ENCODE measurements around the gene TIGD3.
"Not testable (repeated sequence)": the region's sequence is repeated elsewhere in the genome, so short reads cannot be mapped to it uniquely, and the experiment has no call there.

TIGD3 gene

GRCh38 chr11:65325435-65325834 is 29.1 kb upstream of the TIGD3 start:
- no peak for DNase-seq (ENCODE audit: low spot score)

GRCh38 chr11:65327021-65327420 is 27.5 kb upstream of the TIGD3 start:
- no peak for DNase-seq (ENCODE audit: low spot score)

GRCh38 chr11:65329478-65329877 is 25.1 kb upstream of the TIGD3 start:
- DNase-seq (ENCODE audit: low spot score) = no peak

- DNase-seq (ENCODE audit: low spot score) = peak; percentile 86
Measured at GRCh38 chr11:65329944-65330403, 24.6 kb upstream of the TIGD3 start.

- no peak for DNase-seq (ENCODE audit: low spot score)
Measured at GRCh38 chr11:65330544-65330943, 24.0 kb upstream of the TIGD3 start.

- not testable (repeated sequence) for DNase-seq (ENCODE audit: low spot score)
Measured at GRCh38 chr11:65332591-65332990, 22.0 kb upstream of the TIGD3 start.

GRCh38 chr11:65334696-65335295 is 19.8 kb upstream of the TIGD3 start:
- DNase-seq (ENCODE audit: low spot score) = no peak

GRCh38 chr11:65338676-65339075 is 15.9 kb upstream of the TIGD3 start:
- DNase-seq (ENCODE audit: low spot score) = no peak

GRCh38 chr11:65340226-65340625 is 14.3 kb upstream of the TIGD3 start:
- DNase-seq (ENCODE audit: low spot score) = no peak

GRCh38 chr11:65341856-65342255 is 12.7 kb upstream of the TIGD3 start:
- DNase-seq (ENCODE audit: low spot score) = no peak

- DNase-seq (ENCODE audit: low spot score) = no peak
Measured at GRCh38 chr11:65351511-65351910, 3.0 kb upstream of the TIGD3 start.

GRCh38 chr11:65352783-65353182 is 1.8 kb upstream of the TIGD3 start:
- DNase-seq (ENCODE audit: low spot score) = no peak

- DNase-seq (ENCODE audit: low spot score) = no peak
Measured at GRCh38 chr11:65353376-65353775, 1.2 kb upstream of the TIGD3 start.

GRCh38 chr11:65353900-65354264 is 669 bp upstream of the TIGD3 start:
- no peak for DNase-seq (ENCODE audit: low spot score)

GRCh38 chr11:65355013-65355775 is 643 bp downstream of the TIGD3 start:
- DNase-seq (ENCODE audit: low spot score) = peak; percentile 18

- no peak for DNase-seq (ENCODE audit: low spot score)
Measured at GRCh38 chr11:65355776-65356393, 1.3 kb downstream of the TIGD3 start.

GRCh38 chr11:65356394-65356972 is 1.9 kb downstream of the TIGD3 start:
- DNase-seq (ENCODE audit: low spot score) = no peak

GRCh38 chr11:65357856-65358356 is 3.4 kb downstream of the TIGD3 start:
- DNase-seq (ENCODE audit: low spot score) = no peak

- DNase-seq (ENCODE audit: low spot score) = peak; percentile 38
Measured at GRCh38 chr11:65362320-65362931, 7.9 kb downstream of the TIGD3 start.

- no peak for DNase-seq (ENCODE audit: low spot score)
Measured at GRCh38 chr11:65362966-65363365, 8.4 kb downstream of the TIGD3 start.

- no peak for DNase-seq (ENCODE audit: low spot score)
Measured at GRCh38 chr11:65363770-65364169, 9.2 kb downstream of the TIGD3 start.

- peak; percentile 62 for DNase-seq (ENCODE audit: low spot score)
Measured at GRCh38 chr11:65366340-65366773, 11.8 kb downstream of the TIGD3 start.
